Progenitor cell of endocrine pancreas (in vitro differentiated cells): Measurements from ENCODE around the gene C16orf46. TPM values are rescaled to one million over a fixed set of nuclear protein-coding genes. Genes with fewer than 3 reads are reported as not detected.

Source experiments
- DNase-seq: peaks from one replicate; pipeline ENCODE4 v3.0.0; 2021; ENCODE audit warnings: low spot score; ENCODE audit not compliant: unreplicated experiment
- H3K27ac Mint-ChIP-seq: 2 replicates; pipeline ENCODE4 v1.8.0; 2021; ENCODE audit warnings: mild to moderate bottlenecking, moderate library complexity, mixed read lengths
- H3K27me3 Mint-ChIP-seq: 2 replicates; pipeline ENCODE4 v1.8.0; 2021; ENCODE audit warnings: mixed read lengths
- H3K36me3 Mint-ChIP-seq: 2 replicates; pipeline ENCODE4 v1.8.0; 2022; ENCODE audit warnings: mixed read lengths; ENCODE audit not compliant: insufficient read depth
- H3K4me1 Mint-ChIP-seq: 2 replicates; pipeline ENCODE4 v1.8.0; 2021; ENCODE audit warnings: low read depth, mixed read lengths
- H3K4me3 Mint-ChIP-seq: 2 replicates; pipeline ENCODE4 v1.8.0; 2021; ENCODE audit warnings: low read depth, mild to moderate bottlenecking, moderate library complexity, mixed read lengths
- H3K9me3 Mint-ChIP-seq: 2 replicates; pipeline ENCODE4 v1.8.0; 2021; ENCODE audit warnings: low read depth, mixed read lengths
- long read RNA-seq: library from polyadenylated mRNA; unstranded; transcript quantifications from one replicate; pipeline ENCODE4 v2.0.0, GENCODE V29; 2020
- total RNA-seq: library from RNA; stranded (reverse); gene quantifications from 2 replicates; pipeline ENCODE4 v1.2.1, GENCODE V29; 2021
- TF ChIP-seq, protein P1 (sequence below): fragments of 200-600 bp; sonication (generic); IDR thresholded peaks from one replicate; pipeline ENCODE4 v1.5.0; 2021; ENCODE audit warnings: antibody characterized with exemption, mild to moderate bottlenecking; ENCODE audit not compliant: unreplicated experiment

Gene C16orf46, protein sequence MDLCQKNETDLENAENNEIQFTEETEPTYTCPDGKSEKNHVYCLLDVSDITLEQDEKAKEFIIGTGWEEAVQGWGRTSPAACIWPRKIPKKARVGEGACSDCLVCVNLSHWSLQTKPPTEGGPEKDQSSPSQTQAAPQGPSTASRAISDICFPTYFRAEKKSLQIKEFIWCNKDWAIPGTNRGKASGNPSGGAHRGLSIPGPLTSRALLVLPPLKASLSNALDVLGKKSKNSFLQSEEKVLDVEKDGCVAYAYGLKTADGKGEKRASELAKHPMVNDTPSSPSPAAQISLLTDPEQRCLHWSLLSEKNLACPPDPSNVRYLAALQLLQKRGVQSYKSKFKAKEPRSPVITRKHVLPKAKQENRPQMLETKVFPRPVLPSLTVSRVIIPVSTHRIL
- total RNA-seq = 2.9 and 3.8 TPM in 2 replicates
- long read RNA-seq, partial matches to known transcripts = 0 of 3 reads
- long read RNA-seq, other reads (novel, unspliced or antisense) = 3 of 3 reads

DNA sequence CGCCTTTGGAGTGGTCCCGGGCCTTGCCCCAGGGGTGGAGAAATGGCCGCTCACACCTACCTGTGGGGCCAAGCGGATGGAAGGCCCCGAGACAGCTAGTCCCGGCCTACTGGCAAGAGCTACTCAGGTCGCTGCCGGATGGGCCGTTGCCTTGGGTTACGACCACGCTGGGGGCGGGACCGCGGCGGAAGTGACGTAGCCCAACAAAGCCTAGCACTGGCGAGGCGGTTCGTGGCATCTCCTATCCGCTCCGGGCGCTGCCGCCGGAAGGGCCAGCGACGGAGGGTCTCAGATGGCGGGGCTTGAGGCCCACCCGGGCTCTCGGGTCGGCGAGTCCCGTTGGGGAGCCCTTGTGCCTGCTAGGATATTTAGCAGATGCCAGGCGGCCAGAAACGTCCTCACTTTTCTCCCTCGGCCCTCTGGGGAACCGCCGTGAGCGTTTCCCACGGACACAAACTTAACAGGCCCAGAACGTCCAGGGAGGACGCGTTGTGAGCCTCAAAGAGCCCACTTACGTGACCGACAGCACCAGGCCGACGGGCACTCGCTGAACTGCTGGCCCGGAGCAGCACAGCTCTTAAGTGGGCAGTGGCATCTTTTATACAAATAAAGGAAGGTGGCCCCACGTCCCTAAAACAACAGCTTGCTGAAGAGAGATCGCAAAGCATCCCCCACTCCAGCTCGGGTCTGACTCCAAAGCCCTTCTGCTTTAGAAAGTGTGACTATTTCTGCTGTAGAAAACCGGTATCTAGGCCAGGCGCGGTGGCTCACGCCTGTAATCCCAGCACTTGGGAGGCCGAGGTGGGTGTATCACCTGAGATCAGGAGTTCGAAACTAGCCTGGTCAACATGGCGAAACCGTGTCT is at the start of gene C16orf46:
Gene C16orf46, minus strand, starts transcription at position 163 of the 865 bp plus-strand sequence. CDS start 13,283 bp downstream, outside the sequence.
- H3K4me1 Mint-ChIP-seq = no peaks in the 10 kb centered on the region
- H3K27ac Mint-ChIP-seq = no peak within 1 kb of the TSS
- no peaks in the 10 kb centered on the region for H3K27me3 Mint-ChIP-seq
- no peaks in the 10 kb centered on the region for H3K9me3 Mint-ChIP-seq
- TF ChIP-seq, protein P1, sequence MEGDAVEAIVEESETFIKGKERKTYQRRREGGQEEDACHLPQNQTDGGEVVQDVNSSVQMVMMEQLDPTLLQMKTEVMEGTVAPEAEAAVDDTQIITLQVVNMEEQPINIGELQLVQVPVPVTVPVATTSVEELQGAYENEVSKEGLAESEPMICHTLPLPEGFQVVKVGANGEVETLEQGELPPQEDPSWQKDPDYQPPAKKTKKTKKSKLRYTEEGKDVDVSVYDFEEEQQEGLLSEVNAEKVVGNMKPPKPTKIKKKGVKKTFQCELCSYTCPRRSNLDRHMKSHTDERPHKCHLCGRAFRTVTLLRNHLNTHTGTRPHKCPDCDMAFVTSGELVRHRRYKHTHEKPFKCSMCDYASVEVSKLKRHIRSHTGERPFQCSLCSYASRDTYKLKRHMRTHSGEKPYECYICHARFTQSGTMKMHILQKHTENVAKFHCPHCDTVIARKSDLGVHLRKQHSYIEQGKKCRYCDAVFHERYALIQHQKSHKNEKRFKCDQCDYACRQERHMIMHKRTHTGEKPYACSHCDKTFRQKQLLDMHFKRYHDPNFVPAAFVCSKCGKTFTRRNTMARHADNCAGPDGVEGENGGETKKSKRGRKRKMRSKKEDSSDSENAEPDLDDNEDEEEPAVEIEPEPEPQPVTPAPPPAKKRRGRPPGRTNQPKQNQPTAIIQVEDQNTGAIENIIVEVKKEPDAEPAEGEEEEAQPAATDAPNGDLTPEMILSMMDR = no peak
- no peaks in the 10 kb centered on the region for H3K36me3 Mint-ChIP-seq
- peak; percentile 95 for DNase-seq
- H3K4me3 Mint-ChIP-seq = no peak within 1 kb of the TSS

GRCh38 chr16:81123092-81123852 is 46.2 kb upstream of the C16orf46 start:
- Mint-ChIP-seq H3K4me3 (no peak overlapping the region), H3K27me3 (peaks cover 9% of the 10 kb centered on the region), H3K4me1 (no peaks in the 10 kb centered on the region), H3K9me3 (no peaks in the 10 kb centered on the region), H3K27ac (no peak overlapping the region), H3K36me3 (no peaks in the 10 kb centered on the region)
- DNase-seq = no peak
- TF ChIP-seq, protein P1 = no peak

- Mint-ChIP-seq H3K27me3 (peaks cover 6% of the 10 kb centered on the region), H3K27ac (no peak overlapping the region), H3K4me3 (no peak overlapping the region), H3K9me3 (no peaks in the 10 kb centered on the region), H3K36me3 (no peaks in the 10 kb centered on the region), H3K4me1 (no peaks in the 10 kb centered on the region)
- DNase-seq = no peak
- TF ChIP-seq, protein P1 = no peak
These were observed 44.5 kb upstream of the C16orf46 start for GRCh38 chr16:81121474-81121990.

GRCh38 chr16:81117436-81117835 is 40.4 kb upstream of the C16orf46 start:
- Mint-ChIP-seq H3K9me3 (no peaks in the 10 kb centered on the region), H3K27me3 (peaks cover 6% of the 10 kb centered on the region), H3K36me3 (no peaks in the 10 kb centered on the region), H3K4me3 (no peak overlapping the region), H3K27ac (no peak overlapping the region), H3K4me1 (no peaks in the 10 kb centered on the region)
- TF ChIP-seq, protein P1 = no peak
- no peak for DNase-seq
